Cardiac septum (tissue), 1 donor: ENCODE results near the gene HAUS7. TPM values are rescaled to one million over a fixed set of nuclear protein-coding genes. Genes with fewer than 3 reads are reported as not detected.
A peak's percentile ranks its signal among the peaks of the same experiment; 100 is the strongest.

ENCODE experiments used
- DNase-seq: peaks from one replicate; pipeline ENCODE4 v3.0.0-alpha.2; 2020; ENCODE audit warnings: low spot score
- intact Hi-C: fragments of 100-400 bp; cut with DNase I; formaldehyde crosslinking; loops from one replicate; pipeline ENCODE4 v1.14.0; 2022
- total RNA-seq: library from RNA; stranded (reverse); fragmentation: NEBNext Ultra II Directional; extraction: Animal tissue kit (Norgen Biotek cat#: 25700); gene quantifications from one replicate; pipeline ENCODE4 v1.2.1, GENCODE V29; 2021
- donor health status: DM: no; HTN: no; CAD: no.

Gene HAUS7
- total RNA-seq, 1 donor from 2014 or later = 13.4 TPM

DNA sequence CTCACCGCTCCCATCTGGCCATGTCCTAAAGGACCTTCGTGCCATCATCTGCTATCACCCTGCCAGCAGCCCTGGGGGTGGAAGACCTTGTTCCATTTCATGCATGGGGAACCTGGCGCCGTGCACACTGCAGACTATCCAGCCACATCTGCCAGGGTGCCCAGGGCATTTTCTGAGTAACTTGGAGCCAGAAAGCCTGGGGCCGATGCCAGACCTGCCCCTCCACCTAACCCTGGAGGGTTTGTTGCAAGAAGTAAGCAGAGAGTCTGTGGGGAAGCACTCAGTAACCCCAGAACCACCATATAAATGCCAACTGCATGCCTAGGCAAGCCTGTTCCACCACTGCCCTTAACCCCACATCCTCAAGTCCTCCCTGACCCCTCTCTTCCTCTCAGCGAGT is 7.3 kb downstream of the HAUS7 start:
- DNase-seq = no peak
- intact Hi-C loops = no loop called here

DNA sequence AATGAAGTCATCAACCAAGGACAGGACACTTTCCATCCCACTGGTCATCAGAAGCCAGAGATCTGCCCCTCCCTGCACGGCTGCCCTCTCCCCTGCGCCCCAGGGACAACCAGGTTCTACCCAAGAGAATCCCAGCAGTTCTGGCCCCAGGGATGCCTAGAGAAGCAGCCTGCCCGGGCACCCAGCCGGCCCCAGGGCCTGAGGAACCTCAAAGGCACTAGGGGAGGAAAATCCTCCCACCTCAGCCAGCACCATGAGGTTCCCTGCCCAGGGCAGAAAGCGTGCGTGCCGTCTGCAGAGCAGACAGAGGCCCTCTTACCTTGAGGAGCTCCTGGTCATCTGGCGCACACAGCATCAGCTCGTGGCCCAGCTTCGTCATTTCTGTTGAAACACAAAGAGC is 8.1 kb downstream of the HAUS7 start:
- intact Hi-C loops = no loop called here
- DNase-seq = no peak

DNA sequence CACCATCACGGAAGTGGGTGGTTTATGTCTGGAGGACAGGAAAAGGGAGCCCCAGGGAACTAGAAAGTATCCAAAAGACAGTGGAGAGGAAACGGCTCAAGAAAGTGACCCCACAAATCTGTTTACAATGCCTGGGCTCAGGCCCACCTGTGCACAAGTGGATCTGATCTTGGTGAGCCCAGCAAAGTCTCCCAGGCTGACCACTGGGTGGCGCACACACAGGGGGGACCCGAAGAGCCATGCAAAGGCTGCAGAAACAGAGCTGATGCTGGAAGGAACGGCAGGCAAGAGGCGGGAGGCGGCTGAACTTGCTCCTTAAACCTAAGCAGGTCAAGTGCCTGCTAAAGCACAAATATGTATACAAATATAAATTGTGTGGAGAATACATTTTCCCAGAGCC is 9.6 kb downstream of the HAUS7 start:
- no peak for DNase-seq
- intact Hi-C loops = no loop called here

DNA sequence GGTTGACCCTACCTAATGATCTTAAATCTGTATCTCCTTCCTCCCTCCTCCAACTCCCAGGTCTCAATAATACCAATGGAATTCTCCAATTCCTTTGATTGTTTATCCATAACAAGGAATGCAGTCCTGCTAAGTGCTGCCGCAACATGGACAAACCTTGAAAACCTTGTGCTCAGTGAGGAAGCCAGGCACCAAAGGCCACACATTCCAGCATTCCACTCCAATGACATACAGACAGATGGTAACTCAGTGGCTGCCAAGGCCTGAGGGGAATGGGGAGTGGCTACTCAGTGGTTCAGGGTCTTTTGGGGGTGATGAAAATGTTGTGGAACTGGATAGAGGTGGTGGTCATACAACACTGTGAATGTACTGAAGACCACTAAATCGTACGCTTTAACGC is 10.4 kb downstream of the HAUS7 start:
- no peak for DNase-seq
- intact Hi-C loops = no loop called here

DNA sequence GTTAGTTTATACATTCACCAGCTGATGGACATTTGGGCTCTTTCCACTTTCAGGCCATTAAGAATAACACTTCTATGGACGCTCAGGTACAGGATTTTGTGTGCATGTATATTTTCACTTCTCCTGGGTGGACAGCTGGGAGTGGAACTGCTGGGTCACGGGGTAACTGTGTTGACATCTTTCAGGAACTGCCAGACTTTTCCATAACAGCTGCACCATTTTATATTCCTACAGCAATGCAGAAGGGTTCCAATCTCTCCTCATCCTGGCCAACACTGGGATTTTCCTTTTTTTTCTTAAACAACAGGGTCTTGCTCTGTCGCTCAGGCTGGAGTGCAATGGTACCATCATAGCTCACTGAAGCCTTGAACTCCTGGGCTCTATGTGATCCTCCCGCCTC is 11.9 kb downstream of the HAUS7 start:
- intact Hi-C loops = no loop called here
- DNase-seq = no peak

DNA sequence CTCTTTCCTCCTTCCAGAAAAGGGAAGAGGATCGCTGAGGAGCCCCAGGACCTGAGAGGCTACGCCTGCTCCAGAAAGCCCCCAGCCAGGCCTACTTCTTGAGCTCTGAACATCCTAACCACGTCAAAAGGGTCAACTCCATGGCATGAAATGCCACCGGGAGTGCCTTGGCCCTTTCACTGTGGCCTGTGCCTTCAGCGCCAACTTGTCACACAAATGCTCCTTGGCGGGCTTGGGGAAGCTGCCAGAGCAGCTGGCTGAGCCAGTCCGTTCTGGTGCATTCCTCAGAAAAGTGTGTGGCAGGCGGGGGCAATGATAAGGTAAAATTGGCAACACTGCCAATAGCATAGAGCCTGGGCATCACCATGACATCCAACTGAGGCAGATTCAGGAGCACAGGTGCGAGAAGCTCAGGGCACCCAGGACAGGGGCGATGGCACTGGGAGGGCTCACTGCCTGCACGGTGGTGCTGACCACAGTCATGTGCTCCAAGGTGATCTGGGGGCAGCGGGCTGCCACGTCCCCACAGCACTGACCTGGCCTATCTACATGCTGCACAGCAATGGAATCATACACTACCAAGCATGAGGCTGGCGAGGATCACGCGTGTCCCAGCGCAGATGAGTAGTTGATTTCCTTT is 12.4 kb downstream of the HAUS7 start:
- intact Hi-C loops = no loop called here
- DNase-seq = no peak

DNA sequence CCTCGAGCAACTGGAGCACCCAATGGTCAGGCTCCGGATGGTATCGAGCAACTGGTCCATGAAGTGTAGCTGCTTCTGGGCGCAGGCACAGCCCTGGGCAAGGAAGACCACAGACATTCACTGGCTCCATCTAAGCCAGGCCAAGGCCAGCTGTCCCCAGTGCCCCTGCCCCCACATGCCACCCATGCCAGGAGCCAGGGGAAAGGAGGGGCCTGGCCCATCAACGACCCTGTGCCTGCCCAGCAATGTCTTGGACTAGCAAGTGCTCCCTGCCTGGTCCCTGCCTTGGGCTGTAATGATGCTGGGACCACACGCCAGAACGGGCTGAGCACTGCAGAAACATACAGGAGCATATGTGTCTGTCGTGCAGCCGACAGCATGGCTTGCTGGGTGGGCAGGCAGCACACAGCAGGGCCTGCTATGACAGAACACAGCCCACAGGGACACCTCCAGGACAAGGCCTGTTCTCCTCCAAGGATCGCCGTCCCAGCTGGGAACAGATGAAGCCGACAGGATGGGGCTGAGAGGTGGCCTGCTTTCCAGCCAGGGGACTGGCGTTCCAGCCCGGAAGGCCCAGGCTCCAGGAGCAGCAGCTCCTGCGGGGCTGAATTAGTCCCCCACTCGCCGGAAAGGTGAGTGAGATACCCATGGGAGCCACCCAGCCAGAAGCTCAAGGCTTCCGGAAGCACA is 13.1 kb downstream of the HAUS7 start:
- intact Hi-C loops = no loop called here
- DNase-seq = no peak

DNA sequence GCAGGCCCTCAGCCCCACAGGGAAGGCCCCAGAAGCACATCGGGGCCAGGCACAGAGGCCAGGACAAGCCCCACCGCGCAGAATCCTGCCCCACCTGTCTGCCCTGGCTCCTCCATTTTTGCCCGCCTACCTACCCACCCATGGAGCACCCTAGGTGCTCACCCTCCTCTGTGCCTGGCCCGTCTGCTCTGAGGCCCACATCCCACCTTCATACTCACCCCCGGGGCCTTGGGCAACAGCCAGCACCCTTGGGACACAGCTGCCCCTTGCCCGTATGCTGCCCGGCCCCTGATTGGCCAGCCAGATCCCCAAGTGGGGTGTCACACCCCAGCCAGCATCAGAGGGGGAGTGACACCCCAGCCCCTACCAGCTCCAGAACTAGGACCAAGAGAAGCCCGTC is 13.7 kb downstream of the HAUS7 start:
- no peak for DNase-seq
- intact Hi-C loops = no loop called here

DNA sequence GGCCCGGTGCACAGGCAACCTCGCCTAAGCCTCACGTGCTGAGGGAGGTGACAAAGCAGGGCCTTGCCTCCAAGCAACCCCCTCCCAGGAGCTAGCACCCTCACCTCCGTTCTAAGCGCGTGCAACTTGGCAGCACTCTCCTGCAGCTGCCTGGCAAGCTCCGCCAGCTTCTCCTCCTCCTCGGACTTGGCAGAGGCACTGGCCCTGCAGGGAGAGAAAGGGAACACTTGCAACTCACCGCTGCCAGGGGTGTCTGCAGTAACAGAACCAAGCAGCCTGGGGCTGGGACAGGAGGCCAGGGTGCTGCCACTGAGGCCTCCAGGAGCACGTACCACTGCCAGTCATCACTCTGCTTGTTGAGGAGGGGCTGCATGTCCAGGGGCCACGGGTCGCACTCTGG is 14.2 kb downstream of the HAUS7 start:
- no peak for DNase-seq
- intact Hi-C loops = no loop called here

DNA sequence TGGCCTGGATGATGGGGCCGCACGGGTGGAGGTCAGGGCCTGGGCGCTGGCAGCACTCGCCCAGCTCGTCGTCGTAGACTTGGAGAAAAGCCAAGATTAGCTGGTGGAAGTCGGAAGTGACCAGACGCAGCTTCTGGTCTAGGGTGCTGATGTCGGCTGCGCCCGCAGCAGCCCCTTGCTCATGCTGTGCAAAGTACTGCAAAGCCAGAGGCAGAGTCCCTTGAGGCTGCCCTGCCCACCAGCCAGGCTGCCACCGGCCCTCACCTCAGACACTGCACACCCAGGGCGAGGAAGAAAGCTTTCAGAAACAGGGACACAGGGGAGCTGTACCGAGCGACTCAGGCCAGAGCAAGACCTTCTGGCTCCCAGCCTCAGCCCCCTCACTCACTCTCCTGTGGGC is 14.8 kb downstream of the HAUS7 start:
- DNase-seq = no peak
- intact Hi-C loops = no loop called here

DNA sequence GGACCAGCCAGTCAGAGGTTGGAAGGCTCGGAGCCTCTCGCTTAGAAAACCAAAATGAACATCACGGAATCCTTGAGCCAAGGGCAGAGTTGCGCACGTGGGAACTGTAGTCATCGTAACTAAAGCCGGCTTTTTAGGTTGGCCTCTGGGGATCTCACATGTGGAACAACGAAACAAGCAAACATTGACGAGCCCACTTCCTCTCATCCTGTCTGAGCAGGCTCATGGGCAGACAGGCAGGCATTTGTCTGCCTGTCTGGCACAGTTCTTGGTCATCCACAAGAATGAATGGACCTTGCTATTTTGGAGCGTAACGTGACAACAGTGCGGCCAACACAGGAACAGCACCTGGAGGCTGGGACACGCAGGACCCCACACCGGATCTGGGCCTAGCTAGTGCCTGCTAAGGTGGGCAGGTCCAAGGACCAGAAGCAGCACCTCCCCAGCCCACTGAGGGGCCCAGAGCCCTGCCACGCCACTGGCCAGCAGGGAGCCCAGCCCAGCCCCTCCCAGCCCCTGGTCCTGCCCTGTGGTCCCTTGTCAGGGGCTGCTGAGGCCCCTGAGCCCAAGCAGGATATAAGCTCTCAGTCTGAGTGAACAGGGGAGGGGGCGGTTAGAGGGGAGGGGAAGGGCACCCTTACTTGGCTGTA is 15.3 kb downstream of the HAUS7 start:
- intact Hi-C loops = no loop called here
- no peak for DNase-seq

DNA sequence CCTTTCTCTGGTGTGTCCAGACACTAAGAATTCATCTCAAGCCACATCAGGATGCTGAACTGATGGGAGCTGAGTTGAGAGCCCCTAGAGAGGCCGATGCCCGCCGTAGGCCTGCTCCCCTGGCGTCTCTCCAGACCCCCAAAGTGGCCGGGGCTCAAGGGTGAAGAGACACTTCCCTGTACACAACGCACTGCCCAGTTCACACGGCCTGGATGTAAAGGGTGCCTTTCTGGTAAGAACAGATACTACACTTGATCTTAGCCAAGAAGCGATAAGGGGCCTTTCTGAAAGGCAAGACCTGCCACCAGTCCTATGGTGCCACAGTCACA is 19.5 kb downstream of the HAUS7 start:
- intact Hi-C loops = no loop called here
- peak; percentile 33 for DNase-seq

DNA sequence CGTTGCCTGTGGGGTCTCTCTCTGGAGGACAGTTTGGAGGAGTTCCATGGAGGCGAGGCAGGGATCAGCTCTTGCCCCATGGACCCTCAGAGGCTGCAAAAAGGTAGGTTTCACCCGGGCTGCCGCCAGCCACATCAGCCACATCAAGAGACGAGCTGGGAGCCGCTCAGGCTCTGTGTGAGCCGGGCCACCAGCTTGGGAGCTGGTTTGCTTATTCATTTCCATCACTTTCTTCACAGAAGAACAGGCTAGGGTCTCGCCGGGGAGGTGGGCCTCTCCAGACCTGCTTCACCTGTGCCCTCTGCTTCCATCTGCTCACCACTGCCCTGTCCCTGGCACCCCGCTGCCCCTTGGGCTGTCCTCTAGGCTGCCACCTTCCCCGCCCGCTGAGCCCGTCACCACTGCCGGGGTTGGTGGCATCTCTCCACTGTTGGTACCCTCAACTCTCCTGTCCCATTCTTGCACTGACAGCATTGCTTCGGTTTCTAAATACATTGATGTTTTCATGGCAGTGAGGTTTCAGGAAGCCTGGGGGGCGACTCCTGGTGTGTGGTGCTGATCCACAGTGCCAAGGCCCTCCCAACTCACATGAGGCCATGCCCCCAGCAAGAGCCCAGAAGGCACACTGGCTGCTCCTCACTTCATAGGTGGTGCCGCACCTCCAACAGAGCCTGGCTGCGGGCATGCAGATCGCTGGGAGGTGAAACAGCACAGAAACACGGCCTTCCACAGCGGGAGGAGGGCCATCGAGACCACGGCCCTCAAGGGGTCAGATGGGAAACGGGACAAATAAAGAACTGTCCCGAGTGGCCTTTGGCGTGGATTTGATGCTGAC is 20.0 kb downstream of the HAUS7 start:
- DNase-seq = peak; percentile 59
- intact Hi-C loops = no loop called here

DNA sequence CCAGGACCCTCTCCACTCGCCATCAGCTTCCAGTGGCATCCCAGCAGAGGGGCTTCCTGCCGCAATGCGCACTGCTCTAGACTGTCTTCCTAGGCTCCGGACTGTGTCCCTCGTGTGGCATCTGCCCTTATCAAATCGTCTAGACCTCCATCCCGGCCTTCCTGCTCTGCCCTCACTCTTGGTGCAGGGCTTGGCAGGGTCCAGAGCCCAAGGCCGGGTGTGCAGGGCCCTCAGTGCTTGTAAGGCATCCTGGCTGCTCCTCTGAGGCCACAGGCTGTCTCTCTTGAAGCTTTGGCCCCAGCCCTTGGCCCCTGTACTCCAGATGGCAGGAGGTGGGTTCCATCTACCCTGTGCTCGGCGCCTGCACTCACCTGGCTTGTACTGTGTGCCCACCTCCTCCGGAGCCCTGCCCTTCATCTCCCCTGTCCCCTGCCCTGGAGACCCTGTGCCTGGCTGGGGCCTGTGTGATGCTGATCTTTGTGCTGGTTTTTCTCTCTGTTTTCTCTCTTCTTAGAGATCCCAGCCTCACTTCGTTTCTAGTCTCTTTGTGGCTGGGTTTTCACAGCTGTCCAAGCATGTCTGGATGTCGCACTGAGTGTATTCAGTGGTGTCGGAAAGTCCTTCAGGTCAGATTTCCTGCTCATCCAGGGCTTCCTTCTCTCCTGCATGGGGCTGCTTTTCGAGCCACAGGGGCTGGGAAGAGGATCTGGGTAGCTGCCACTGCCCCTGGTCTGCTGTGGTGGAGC is 20.8 kb downstream of the HAUS7 start:
- intact Hi-C loops = no loop called here
- peak; percentile 70 for DNase-seq

DNA sequence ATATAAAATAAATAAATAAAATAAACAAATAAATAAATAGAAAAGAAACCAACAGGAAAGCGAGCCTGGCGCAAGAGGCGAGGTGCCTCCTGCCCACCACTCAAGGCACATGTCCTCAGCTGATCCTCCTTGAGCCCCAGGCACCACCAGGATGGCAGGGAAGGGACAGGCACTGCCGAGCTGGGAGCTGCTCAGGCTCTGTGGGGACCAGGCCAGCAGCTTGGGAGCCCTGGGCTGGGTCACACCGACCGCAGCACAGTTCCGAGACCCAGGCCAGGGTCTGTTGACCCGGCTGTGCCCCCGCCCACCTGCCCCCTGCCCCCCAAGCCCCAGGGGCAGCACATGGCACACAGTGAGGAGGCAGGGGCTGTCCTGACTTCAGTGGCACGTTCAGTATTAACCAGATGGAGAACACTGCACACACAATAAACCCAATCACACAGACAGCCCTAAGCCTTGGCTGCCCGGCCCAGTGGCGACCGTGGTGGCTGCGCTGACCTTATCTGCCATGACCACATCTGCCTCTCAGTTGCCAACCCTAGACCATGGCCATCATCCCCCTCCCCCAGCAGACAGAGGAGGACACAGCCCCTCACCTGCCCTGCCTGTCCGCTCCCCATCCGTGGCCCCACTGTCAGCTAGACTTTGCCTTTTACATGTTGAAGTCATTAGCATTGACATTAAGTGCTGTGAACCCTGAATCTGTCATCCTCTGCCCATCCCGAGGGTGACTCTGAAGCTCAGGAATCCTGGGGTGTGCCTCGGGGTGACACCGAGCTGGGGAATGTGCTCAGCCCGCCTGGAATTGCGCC is 21.6 kb downstream of the HAUS7 start:
- intact Hi-C loops = no loop called here
- peak; percentile 68 for DNase-seq

DNA sequence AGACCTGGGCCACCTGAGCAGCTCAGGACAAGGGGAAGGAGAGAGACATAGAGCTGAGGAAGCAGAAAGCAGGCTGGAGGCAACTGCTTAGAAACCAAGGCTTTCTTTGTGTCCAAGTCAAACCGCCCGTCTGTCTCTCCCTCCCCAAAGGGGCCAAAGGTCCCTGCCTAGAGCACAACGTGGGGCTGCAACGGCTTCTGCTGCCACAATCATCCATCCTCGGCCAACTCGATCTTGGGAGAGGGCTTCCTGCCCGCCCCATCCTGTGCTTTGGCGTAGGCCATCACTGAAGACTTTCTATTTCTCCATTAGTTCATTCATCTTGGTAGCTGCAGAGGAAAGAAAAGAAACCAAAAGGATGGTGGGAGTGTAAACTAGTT is 22.8 kb downstream of the HAUS7 start:
- no peak for DNase-seq
- intact Hi-C loops = no loop called here

DNA sequence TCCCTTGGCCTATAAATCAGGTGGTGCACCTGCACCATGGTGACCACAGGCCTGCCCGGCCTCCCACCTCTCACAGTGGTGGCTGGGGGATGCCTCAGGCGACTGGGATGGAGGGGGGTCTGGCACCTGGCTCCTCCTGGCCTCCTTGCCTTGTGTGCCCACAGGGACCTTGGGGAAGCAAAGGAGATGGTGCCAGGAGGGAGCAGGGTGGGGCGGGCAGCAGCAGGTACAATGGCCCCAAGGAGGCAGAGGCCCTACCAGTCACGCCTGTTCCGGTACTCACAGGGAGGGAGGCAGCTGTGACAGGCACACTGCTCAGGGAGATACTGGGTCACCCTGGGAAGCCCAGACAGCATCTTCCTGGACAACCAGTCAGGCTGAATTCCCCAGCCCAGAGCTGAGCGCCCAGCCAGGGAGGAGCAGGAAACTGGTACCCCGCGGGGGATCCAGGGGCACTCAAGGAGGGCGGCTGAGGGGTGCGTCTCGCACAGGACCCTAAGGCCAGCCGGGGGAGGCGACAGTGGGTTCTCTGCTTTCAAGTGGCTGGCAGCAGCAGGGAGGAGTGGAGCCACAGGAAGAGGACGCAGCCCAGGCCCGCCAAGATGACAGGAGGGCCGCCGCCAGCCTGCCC is 23.3 kb downstream of the HAUS7 start:
- DNase-seq = peak; percentile 73
- intact Hi-C loops = no loop called here

DNA sequence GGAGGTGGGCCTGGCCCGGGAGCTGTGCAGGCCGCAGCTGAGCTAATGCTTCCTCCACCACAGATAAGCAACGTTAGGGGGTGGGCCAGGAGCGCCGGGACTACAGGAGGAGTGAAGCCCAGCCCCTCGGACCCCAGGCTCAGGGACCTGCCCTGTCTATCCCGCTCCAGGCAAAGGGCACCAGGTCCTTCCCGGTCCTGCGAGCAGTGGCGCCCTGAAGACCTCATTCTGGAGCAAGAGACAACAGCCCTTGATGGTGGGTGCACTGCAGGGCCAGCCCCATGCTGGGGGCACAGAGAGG is 23.8 kb downstream of the HAUS7 start:
- intact Hi-C loops = no loop called here
- peak; percentile 54 for DNase-seq
